ENCODE measurements around the gene LKAAEAR1. TPM values are rescaled to one million over a fixed set of nuclear protein-coding genes. Genes with fewer than 3 reads are reported as not detected.
A peak's percentile ranks its signal among the peaks of the same experiment; 100 is the strongest.

The LKAAEAR1 gene
- total and polyA plus RNA-seq, 8 donors = 0.22 to 0.24 TPM; not detected in 6

- 61 to 77% methylated on average over 19 of the region's 19 CpGs for WGBS, 2 donors
- no peaks in the 10 kb centered on the region for H3K36me3 ChIP-seq
- no peak for FAIRE-seq
- ATAC-seq = no peak
- H3K4me1 ChIP-seq = no peaks in the 10 kb centered on the region
- no peaks in the 10 kb centered on the region for H3K27me3 ChIP-seq
- no peak for TF ChIP-seq CTCF (IDR thresholded peaks at IDR 0.05)
- H3K4me3 ChIP-seq = no peak overlapping the region
- intact Hi-C loops (cut with DNase I) = no loop called here
- no peak overlapping the region for H3K27ac ChIP-seq
- peak in 2 of 6 donors; percentile 27 to 51 for DNase-seq
- H3K9me3 ChIP-seq = no peaks in the 10 kb centered on the region
Measured at GRCh38 chr20:64107736-64108457, 23.7 kb upstream of the LKAAEAR1 start.

GRCh38 chr20:64106981-64107735, 23.0 kb upstream of the LKAAEAR1 start, which contains the start of gene NPBWR2:
Gene NPBWR2, minus strand, starts transcription at chr20:64107565. Its CDS starts 734 bp downstream, at chr20:64106831.
- Histone ChIP-seq H3K4me3 (no peak within 1 kb of the TSS), H3K9me3 (no peaks in the 10 kb centered on the region), H3K36me3 (no peaks in the 10 kb centered on the region), H3K27me3 (no peaks in the 10 kb centered on the region), H3K4me1 (no peaks in the 10 kb centered on the region), H3K27ac (no peak within 1 kb of the TSS)
- intact Hi-C loops (cut with DNase I) = no loop called here
- TF ChIP-seq CTCF (IDR thresholded peaks at IDR 0.05) = no peak
- WGBS, 2 donors = 48 to 66% methylated on average over 22 of the region's 22 CpGs
- FAIRE-seq (no peak), ATAC-seq (no peak), DNase-seq (peak in 2 of 6 donors; percentile 50 to 53)

- Histone ChIP-seq H3K4me3 (no peak overlapping the region), H3K36me3 (no peaks in the 10 kb centered on the region), H3K27ac (no peak overlapping the region), H3K4me1 (peaks cover 0 to 3% (median 0%) of the 10 kb centered on the region in 3 donors), H3K9me3 (no peaks in the 10 kb centered on the region), H3K27me3 (no peaks in the 10 kb centered on the region)
- ATAC-seq (no peak), FAIRE-seq (no peak), DNase-seq (peak in 2 of 6 donors; percentile 41 to 56)
- TF ChIP-seq CTCF (IDR thresholded peaks at IDR 0.05) = no peak
- intact Hi-C loops (cut with DNase I) = no loop called here
- 68 to 87% methylated on average over 28 of the region's 28 CpGs for WGBS, 2 donors
Measured at GRCh38 chr20:64106435-64106961, 22.3 kb upstream of the LKAAEAR1 start.

- intact Hi-C loops (cut with DNase I) = no loop called here
- no peak overlapping the region for H3K4me3 ChIP-seq
- no peak overlapping the region for H3K27ac ChIP-seq
- peaks cover 0 to 3% (median 0%) of the 10 kb centered on the region in 3 donors for H3K4me1 ChIP-seq
- no peaks in the 10 kb centered on the region for H3K36me3 ChIP-seq
- ATAC-seq = no peak
- 74 to 88% methylated on average over 35 to 39 of the region's 39 CpGs for WGBS, 2 donors
- no peak for TF ChIP-seq CTCF (IDR thresholded peaks at IDR 0.05)
- H3K9me3 ChIP-seq = no peaks in the 10 kb centered on the region
- H3K27me3 ChIP-seq = no peaks in the 10 kb centered on the region
- no peak for FAIRE-seq
- DNase-seq = peak in 2 of 6 donors; percentile 55 to 59
Measured at GRCh38 chr20:64105846-64106434, 21.7 kb upstream of the LKAAEAR1 start.
